PC-3 (cell line): ENCODE measurements around the gene CTNNA2. TPM values are rescaled to one million over a fixed set of nuclear protein-coding genes. Genes with fewer than 3 reads are reported as not detected.

ENCODE experiments used
- ATAC-seq: fragments of 200-7000 bp; cut with Tn5 transposase; 2 replicates; pipeline ENCODE4 v1.9.1; 2020; ENCODE audit warnings: mild to moderate bottlenecking, moderate library complexity
- BruUV-seq: library from RNA; stranded (reverse); fragments of 400-500 nt; replicated peaks from 2 replicates; lab custom pipeline; 2021; lab: Mats Ljungman, UMichigan
- CTCF ChIA-PET: fragments of 300-600 bp; sonication (Branson Sonifier 250); formaldehyde crosslinking; loops from one replicate; lab custom pipeline; 2022; ENCODE audit warnings: antibody characterized with exemption; lab: Charles Lee
- POLR2A ChIA-PET: fragments of 300-600 bp; sonication (Branson Sonifier 250); formaldehyde crosslinking; loops from one replicate; lab custom pipeline; 2022; ENCODE audit warnings: antibody characterized with exemption; ENCODE audit not compliant: unreplicated experiment; lab: Charles Lee
- DNase-seq: peaks from one replicate; pipeline ENCODE4 v3.0.0-alpha.2; 2015
- H2AFZ ChIP-seq: fragments of 300-600 bp; sonication (generic); 2 replicates; pipeline ENCODE4 v1.6.0; 2016; ENCODE audit warnings: antibody characterized with exemption, low read length
- H3F3A ChIP-seq: fragments of 300-600 bp; sonication (generic); one replicate; pipeline ENCODE4 v1.6.0; 2017; ENCODE audit warnings: antibody characterized with exemption, low read length, control low read depth, mild to moderate bottlenecking; ENCODE audit not compliant: unreplicated experiment
- H3K27ac ChIP-seq: fragments of 300-600 bp; sonication (generic); 2 replicates; pipeline ENCODE4 v1.5.1; 2016; ENCODE audit warnings: mild to moderate bottlenecking, low read length
- H3K27me3 ChIP-seq: fragments of 300-600 bp; sonication (generic); 2 replicates; pipeline ENCODE4 v1.6.1; 2016; ENCODE audit warnings: low read length, mixed read lengths
- H3K36me3 ChIP-seq: fragments of 300-600 bp; sonication (generic); 2 replicates; pipeline ENCODE4 v1.6.1; 2016; ENCODE audit warnings: low read depth, mixed run types, low read length, mixed read lengths
- H3K4me1 ChIP-seq: fragments of 300-600 bp; sonication (generic); 2 replicates; pipeline ENCODE4 v1.5.1; 2016; ENCODE audit warnings: low read length; ENCODE audit not compliant: insufficient read depth
- H3K4me2 ChIP-seq: fragments of 300-600 bp; sonication (generic); 2 replicates; pipeline ENCODE4 v1.6.0; 2016; ENCODE audit warnings: low read length
- H3K4me3 ChIP-seq: fragments of 300-600 bp; sonication (generic); 2 replicates; pipeline ENCODE4 v1.5.1; 2016; ENCODE audit warnings: mild to moderate bottlenecking, low read length, mixed read lengths
- H3K79me2 ChIP-seq: fragments of 300-600 bp; sonication (generic); 2 replicates; pipeline ENCODE4 v1.6.1; 2017; ENCODE audit warnings: low read length, mixed read lengths
- H3K9ac ChIP-seq: fragments of 300-600 bp; sonication (generic); 2 replicates; pipeline ENCODE4 v1.6.0; 2016; ENCODE audit warnings: mild to moderate bottlenecking, low read length
- H3K9me2 ChIP-seq: fragments of 300-600 bp; sonication (generic); replicated peaks from 2 replicates; pipeline ENCODE4 v1.6.1; 2016; ENCODE audit warnings: mixed run types, low read length, mixed read lengths
- H3K9me3 ChIP-seq: fragments of 300-600 bp; sonication (generic); 2 replicates; pipeline ENCODE4 v1.6.1; 2016; ENCODE audit warnings: low read length, mixed read lengths
- H4K20me1 ChIP-seq: fragments of 300-600 bp; sonication (generic); 2 replicates; pipeline ENCODE4 v1.6.1; 2016; ENCODE audit warnings: low read length, mixed read lengths
- EZH2 ChIP-seq: fragments of 300-600 bp; sonication (generic); IDR thresholded peaks from one replicate; pipeline ENCODE4 v1.6.1; 2017; ENCODE audit warnings: antibody characterized with exemption, mild to moderate bottlenecking, low read length; ENCODE audit not compliant: unreplicated experiment
- EZH2phosphoT487 ChIP-seq: fragments of 300-600 bp; sonication (generic); IDR thresholded peaks from 2 replicates; pipeline ENCODE4 v1.6.1; 2018; ENCODE audit warnings: mild to moderate bottlenecking, antibody characterized with exemption, low read length, borderline replicate concordance
- intact Hi-C: fragments of 100-400 bp; cut with micrococcal nuclease; formaldehyde crosslinking; loops from 2 replicates; pipeline ENCODE4 v1.9.0; 2023
- total RNA-seq: library from RNA; depleted of rRNA; stranded (reverse); fragments of >200 nt; gene quantifications from 2 replicates; pipeline ENCODE4 v1.2.3, GENCODE V29; 2014
- TF ChIP-seq, protein P1 (sequence below): fragments of 300-600 bp; sonication (generic); conservative IDR thresholded peaks from 2 replicates; pipeline ENCODE4 v1.5.1; 2017; ENCODE audit warnings: antibody characterized with exemption, low read depth, mild to moderate bottlenecking, low read length

CTNNA2 gene
- total RNA-seq, 1 experiment from 2014 or later: not detected

DNA sequence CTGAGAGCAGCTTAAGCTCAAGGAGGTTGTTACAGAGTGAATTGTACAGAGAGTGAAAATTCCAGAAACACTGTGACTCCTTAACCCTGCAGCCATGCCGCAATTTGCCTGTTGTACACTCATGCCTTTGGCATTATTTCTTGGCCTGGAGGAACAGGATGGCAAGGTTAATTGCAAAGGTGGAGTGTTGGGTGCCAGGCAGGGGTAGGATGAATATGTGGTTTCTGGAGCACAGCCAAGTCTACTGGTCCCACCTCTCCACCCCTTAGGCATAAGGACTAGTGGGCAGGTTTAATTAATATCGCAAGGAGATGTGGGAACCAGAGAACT lies 541.5 kb downstream of the CTNNA2 start:
- H3K9me3 ChIP-seq: no peaks in the 10 kb centered on the region; the same call in 1 of the 2 replicates
- no peak overlapping the region for H3K27ac ChIP-seq
- no peaks in the 10 kb centered on the region for H3K9me2 ChIP-seq
- no peaks in the 10 kb centered on the region for H3K27me3 ChIP-seq
- TF ChIP-seq EZH2phosphoT487 (no peak), EZH2 (no peak)
- TF ChIP-seq, protein P1, sequence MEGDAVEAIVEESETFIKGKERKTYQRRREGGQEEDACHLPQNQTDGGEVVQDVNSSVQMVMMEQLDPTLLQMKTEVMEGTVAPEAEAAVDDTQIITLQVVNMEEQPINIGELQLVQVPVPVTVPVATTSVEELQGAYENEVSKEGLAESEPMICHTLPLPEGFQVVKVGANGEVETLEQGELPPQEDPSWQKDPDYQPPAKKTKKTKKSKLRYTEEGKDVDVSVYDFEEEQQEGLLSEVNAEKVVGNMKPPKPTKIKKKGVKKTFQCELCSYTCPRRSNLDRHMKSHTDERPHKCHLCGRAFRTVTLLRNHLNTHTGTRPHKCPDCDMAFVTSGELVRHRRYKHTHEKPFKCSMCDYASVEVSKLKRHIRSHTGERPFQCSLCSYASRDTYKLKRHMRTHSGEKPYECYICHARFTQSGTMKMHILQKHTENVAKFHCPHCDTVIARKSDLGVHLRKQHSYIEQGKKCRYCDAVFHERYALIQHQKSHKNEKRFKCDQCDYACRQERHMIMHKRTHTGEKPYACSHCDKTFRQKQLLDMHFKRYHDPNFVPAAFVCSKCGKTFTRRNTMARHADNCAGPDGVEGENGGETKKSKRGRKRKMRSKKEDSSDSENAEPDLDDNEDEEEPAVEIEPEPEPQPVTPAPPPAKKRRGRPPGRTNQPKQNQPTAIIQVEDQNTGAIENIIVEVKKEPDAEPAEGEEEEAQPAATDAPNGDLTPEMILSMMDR: no peak
- BruUV-seq: no TSS peak
- no peak overlapping the region for H3K4me2 ChIP-seq
- no peak overlapping the region for H3K4me3 ChIP-seq
- ATAC-seq (no peak), DNase-seq (no peak)
- POLR2A ChIA-PET: no interaction called here
- CTCF ChIA-PET: no interaction called here
- no peaks in the 10 kb centered on the region for H3K79me2 ChIP-seq
- no peak overlapping the region for H2AFZ ChIP-seq
- H3K9ac ChIP-seq: no peak overlapping the region
- H4K20me1 ChIP-seq: no peaks in the 10 kb centered on the region
- H3K36me3 ChIP-seq: no peaks in the 10 kb centered on the region
- no peaks in the 10 kb centered on the region for H3K4me1 ChIP-seq
- intact Hi-C loops: no loop called here
- no peaks in the 10 kb centered on the region for H3F3A ChIP-seq

DNA sequence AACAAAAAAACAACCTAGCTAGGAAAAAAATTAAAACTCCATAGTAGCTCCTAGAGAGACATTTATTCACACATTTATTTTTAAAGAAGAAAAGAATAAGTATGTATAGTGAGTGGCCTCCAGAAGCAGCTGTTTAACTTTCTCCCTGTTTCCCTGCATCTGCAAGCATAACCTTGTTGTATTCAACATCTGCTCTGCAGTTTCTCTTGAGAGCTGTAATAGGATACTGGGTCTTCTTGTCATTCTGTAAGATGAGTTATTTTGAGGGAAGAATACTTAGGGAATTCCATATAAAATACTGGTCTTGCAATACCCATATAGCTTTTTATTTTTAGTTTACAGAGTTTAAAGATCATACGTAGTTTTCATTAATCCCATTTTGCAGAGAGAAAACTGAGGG lies 545.1 kb downstream of the CTNNA2 start:
- H3K4me3 ChIP-seq: no peak overlapping the region
- DNase-seq (no peak), ATAC-seq (no peak)
- H4K20me1 ChIP-seq: no peaks in the 10 kb centered on the region
- no peak overlapping the region for H2AFZ ChIP-seq
- ChIA-PET CTCF (no interaction called here), POLR2A (no interaction called here)
- no peaks in the 10 kb centered on the region for H3K27me3 ChIP-seq
- no peaks in the 10 kb centered on the region for H3F3A ChIP-seq
- no peak for TF ChIP-seq EZH2
- TF ChIP-seq EZH2phosphoT487: no peak
- TF ChIP-seq, protein P1: no peak
- no peaks in the 10 kb centered on the region for H3K9me2 ChIP-seq
- no TSS peak for BruUV-seq
- H3K4me2 ChIP-seq: no peak overlapping the region
- H3K79me2 ChIP-seq: no peaks in the 10 kb centered on the region
- no peaks in the 10 kb centered on the region for H3K4me1 ChIP-seq
- no peaks in the 10 kb centered on the region for H3K36me3 ChIP-seq
- intact Hi-C loops: no loop called here
- no peak overlapping the region for H3K9ac ChIP-seq
- H3K27ac ChIP-seq: no peak overlapping the region
- no peaks in the 10 kb centered on the region; the same call in 1 of the 2 replicates for H3K9me3 ChIP-seq

DNA sequence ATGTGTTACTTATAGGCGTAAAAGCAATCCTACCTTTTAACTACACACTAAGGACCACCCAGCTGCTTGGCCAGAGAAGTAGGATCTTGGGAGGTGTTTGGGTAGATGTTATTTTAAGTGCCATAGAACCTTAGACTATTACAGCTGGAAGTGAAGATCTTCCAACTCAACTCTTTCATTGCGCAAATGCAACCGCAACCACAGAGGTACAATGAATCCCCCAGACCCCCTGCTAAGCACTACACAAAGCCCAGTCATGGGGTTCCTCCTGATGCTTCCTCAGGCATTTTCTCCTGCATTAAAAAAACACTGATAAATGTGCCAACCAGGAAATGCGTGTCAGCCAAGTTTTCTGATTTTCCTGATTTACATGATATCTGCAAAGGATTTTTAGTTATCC lies 545.7 kb downstream of the CTNNA2 start:
- intact Hi-C loops: no loop called here

More for the DNA sequence above, 545.7 kb downstream of the CTNNA2 start:
- no peaks in the 10 kb centered on the region for H4K20me1 ChIP-seq
- no TSS peak for BruUV-seq
- no peak for TF ChIP-seq EZH2phosphoT487
- TF ChIP-seq EZH2: no peak
- TF ChIP-seq, protein P1: no peak
- H3K9ac ChIP-seq: no peak overlapping the region
- H3K4me2 ChIP-seq: no peak overlapping the region
- ChIA-PET CTCF (no interaction called here), POLR2A (no interaction called here)
- H3K9me3 ChIP-seq: no peaks in the 10 kb centered on the region; the same call in 1 of the 2 replicates
- no peaks in the 10 kb centered on the region for H3K4me1 ChIP-seq
- no peaks in the 10 kb centered on the region for H3K9me2 ChIP-seq
- ATAC-seq: no peak
- H2AFZ ChIP-seq: no peak overlapping the region
- DNase-seq: no peak
- H3K27ac ChIP-seq: no peak overlapping the region
- H3K79me2 ChIP-seq: no peaks in the 10 kb centered on the region
- H3F3A ChIP-seq: no peaks in the 10 kb centered on the region
- H3K27me3 ChIP-seq: no peaks in the 10 kb centered on the region
- H3K4me3 ChIP-seq: no peak overlapping the region
- H3K36me3 ChIP-seq: no peaks in the 10 kb centered on the region
